ENCODE data around the gene PSMB2. TPM values are rescaled to one million over a fixed set of nuclear protein-coding genes. Genes with fewer than 3 reads are reported as not detected.

Gene PSMB2
- total and polyA plus RNA-seq, 10 of the 15 experiments (the other 5 are each of a cell fraction or from before 2014, with no cell fraction given) = 71.7 to 299 (median 145) TPM

DNA sequence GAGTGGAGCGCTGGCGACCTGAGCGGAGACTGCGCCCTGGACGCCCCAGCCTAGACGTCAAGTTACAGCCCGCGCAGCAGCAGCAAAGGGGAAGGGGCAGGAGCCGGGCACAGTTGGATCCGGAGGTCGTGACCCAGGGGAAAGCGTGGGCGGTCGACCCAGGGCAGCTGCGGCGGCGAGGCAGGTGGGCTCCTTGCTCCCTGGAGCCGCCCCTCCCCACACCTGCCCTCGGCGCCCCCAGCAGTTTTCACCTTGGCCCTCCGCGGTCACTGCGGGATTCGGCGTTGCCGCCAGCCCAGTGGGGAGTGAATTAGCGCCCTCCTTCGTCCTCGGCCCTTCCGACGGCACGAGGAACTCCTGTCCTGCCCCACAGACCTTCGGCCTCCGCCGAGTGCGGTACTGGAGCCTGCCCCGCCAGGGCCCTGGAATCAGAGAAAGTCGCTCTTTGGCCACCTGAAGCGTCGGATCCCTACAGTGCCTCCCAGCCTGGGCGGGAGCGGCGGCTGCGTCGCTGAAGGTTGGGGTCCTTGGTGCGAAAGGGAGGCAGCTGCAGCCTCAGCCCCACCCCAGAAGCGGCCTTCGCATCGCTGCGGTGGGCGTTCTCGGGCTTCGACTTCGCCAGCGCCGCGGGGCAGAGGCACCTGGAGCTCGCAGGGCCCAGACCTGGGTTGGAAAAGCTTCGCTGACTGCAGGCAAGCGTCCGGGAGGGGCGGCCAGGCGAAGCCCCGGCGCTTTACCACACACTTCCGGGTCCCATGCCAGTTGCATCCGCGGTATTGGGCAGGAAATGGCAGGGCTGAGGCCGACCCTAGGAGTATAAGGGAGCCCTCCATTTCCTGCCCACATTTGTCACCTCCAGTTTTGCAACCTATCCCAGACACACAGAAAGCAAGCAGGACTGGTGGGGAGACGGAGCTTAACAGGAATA lies 64.0 kb downstream of the PSMB2 start (continued):
- TF ChIP-seq TCF12 (IDR thresholded peaks at IDR 0.05; ENCODE audit: low read depth, low read length) (0 out of 2 replicates have a peak, but pooled peaks have one; percentile 11), CBX3 (IDR thresholded peaks at IDR 0.05; ENCODE audit: borderline replicate concordance, low read depth) (no peak), TAF1 (IDR thresholded peaks at IDR 0.05; ENCODE audit: borderline replicate concordance, low read depth, low read length) (peak; percentile 44; the same call in 1 of the 2 replicates), CHD1 (IDR thresholded peaks at IDR 0.05; ENCODE audit: low read depth, low read length) (no peak), NFYB (IDR thresholded peaks at IDR 0.05; ENCODE audit: insufficient read depth, low read depth, low read length) (no peak), CHD2 (IDR thresholded peaks at IDR 0.05; ENCODE audit: borderline replicate concordance, low read depth, low read length) (peak; percentile 31; the same call in 1 of the 2 replicates), GATAD2B (conservative IDR thresholded peaks at IDR 0.05; ENCODE audit: low read depth) (peak; percentile 48), POLR2AphosphoS5 (IDR thresholded peaks at IDR 0.05; ENCODE audit: low read length) (0 out of 2 replicates have a peak, but pooled peaks have one; percentile 18), MEF2B (IDR thresholded peaks at IDR 0.05; ENCODE audit: partially characterized antibody, poor library complexity, severe bottlenecking) (peak; percentile 15), NR2F1 (conservative IDR thresholded peaks at IDR 0.05) (peak; percentile 58; the same call in 1 of the 2 replicates)
- TF ChIP-seq, protein P1, sequence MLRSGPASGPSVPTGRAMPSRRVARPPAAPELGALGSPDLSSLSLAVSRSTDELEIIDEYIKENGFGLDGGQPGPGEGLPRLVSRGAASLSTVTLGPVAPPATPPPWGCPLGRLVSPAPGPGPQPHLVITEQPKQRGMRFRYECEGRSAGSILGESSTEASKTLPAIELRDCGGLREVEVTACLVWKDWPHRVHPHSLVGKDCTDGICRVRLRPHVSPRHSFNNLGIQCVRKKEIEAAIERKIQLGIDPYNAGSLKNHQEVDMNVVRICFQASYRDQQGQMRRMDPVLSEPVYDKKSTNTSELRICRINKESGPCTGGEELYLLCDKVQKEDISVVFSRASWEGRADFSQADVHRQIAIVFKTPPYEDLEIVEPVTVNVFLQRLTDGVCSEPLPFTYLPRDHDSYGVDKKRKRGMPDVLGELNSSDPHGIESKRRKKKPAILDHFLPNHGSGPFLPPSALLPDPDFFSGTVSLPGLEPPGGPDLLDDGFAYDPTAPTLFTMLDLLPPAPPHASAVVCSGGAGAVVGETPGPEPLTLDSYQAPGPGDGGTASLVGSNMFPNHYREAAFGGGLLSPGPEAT (IDR thresholded peaks at IDR 0.05; ENCODE audit: low read depth) = 0 out of 2 replicates have a peak, but pooled peaks have one; percentile 10
- TF ChIP-seq, protein P2, sequence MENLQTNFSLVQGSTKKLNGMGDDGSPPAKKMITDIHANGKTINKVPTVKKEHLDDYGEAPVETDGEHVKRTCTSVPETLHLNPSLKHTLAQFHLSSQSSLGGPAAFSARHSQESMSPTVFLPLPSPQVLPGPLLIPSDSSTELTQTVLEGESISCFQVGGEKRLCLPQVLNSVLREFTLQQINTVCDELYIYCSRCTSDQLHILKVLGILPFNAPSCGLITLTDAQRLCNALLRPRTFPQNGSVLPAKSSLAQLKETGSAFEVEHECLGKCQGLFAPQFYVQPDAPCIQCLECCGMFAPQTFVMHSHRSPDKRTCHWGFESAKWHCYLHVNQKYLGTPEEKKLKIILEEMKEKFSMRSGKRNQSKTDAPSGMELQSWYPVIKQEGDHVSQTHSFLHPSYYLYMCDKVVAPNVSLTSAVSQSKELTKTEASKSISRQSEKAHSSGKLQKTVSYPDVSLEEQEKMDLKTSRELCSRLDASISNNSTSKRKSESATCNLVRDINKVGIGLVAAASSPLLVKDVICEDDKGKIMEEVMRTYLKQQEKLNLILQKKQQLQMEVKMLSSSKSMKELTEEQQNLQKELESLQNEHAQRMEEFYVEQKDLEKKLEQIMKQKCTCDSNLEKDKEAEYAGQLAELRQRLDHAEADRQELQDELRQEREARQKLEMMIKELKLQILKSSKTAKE (IDR thresholded peaks at IDR 0.05; ENCODE audit: low read depth, poor library complexity, severe bottlenecking) = no peak
- TF ChIP-seq, protein P3, sequence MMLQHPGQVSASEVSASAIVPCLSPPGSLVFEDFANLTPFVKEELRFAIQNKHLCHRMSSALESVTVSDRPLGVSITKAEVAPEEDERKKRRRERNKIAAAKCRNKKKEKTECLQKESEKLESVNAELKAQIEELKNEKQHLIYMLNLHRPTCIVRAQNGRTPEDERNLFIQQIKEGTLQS (IDR thresholded peaks at IDR 0.05; ENCODE audit: borderline replicate concordance, extremely low read depth, low read depth, low read length) = no peak
- TF ChIP-seq, protein P4, sequence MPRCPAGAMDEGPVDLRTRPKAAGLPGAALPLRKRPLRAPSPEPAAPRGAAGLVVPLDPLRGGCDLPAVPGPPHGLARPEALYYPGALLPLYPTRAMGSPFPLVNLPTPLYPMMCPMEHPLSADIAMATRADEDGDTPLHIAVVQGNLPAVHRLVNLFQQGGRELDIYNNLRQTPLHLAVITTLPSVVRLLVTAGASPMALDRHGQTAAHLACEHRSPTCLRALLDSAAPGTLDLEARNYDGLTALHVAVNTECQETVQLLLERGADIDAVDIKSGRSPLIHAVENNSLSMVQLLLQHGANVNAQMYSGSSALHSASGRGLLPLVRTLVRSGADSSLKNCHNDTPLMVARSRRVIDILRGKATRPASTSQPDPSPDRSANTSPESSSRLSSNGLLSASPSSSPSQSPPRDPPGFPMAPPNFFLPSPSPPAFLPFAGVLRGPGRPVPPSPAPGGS (IDR thresholded peaks at IDR 0.05; ENCODE audit: borderline replicate concordance, insufficient read depth, low read depth, low read length, poor library complexity, severe bottlenecking) = peak; percentile 32
